Activated CD4-positive, alpha-beta T cell treated with anti-CD3 and anti-CD28 coated beads, Interleukin-2, amount 10 ng/mL, durations not matched to agents 7 days and 5 days (primary cell): ENCODE measurements around the gene GRAMD4. TPM values are rescaled to one million over a fixed set of nuclear protein-coding genes. Genes with fewer than 3 reads are reported as not detected.

Experiments used
- CTCF ChIA-PET: fragments of 350-600 bp; sonication (Branson Sonifier 250); formaldehyde crosslinking; loops from one replicate; lab custom pipeline; 2021; ENCODE audit warnings: antibody characterized with exemption; lab: Charles Lee
- POLR2A ChIA-PET: fragments of 350-600 bp; sonication (Branson Sonifier 250); formaldehyde crosslinking; loops from one replicate; lab custom pipeline; 2021; ENCODE audit warnings: antibody characterized with exemption; lab: Charles Lee
- DNase-seq: peaks from one replicate; pipeline ENCODE4 v3.0.0-alpha.2; 2020
- H3K27ac Mint-ChIP-seq: one replicate; pipeline ENCODE4 v1.8.0; 2021; ENCODE audit warnings: mild to moderate bottlenecking, moderate library complexity, mixed read lengths
- H3K27me3 Mint-ChIP-seq: one replicate; pipeline ENCODE4 v1.8.0; 2021; ENCODE audit warnings: mixed read lengths
- H3K36me3 Mint-ChIP-seq: one replicate; pipeline ENCODE4 v1.8.0; 2021; ENCODE audit warnings: low read depth, mixed read lengths
- H3K4me1 Mint-ChIP-seq: one replicate; pipeline ENCODE4 v1.8.0; 2021; ENCODE audit warnings: mixed read lengths
- H3K4me3 Mint-ChIP-seq: one replicate; pipeline ENCODE4 v1.8.0; 2021; ENCODE audit warnings: mild to moderate bottlenecking, moderate library complexity, mixed read lengths
- H3K9me3 Mint-ChIP-seq: one replicate; pipeline ENCODE4 v1.8.0; 2021; ENCODE audit warnings: mixed read lengths
- total RNA-seq, 2 experiments: library from RNA; stranded (reverse); gene quantifications; one replicate each; pipeline ENCODE4 v1.2.3, GENCODE V29; 2021

The GRAMD4 gene
- total RNA-seq, 2 experiments from 2014 or later: 40.8 to 43.2 TPM

DNA sequence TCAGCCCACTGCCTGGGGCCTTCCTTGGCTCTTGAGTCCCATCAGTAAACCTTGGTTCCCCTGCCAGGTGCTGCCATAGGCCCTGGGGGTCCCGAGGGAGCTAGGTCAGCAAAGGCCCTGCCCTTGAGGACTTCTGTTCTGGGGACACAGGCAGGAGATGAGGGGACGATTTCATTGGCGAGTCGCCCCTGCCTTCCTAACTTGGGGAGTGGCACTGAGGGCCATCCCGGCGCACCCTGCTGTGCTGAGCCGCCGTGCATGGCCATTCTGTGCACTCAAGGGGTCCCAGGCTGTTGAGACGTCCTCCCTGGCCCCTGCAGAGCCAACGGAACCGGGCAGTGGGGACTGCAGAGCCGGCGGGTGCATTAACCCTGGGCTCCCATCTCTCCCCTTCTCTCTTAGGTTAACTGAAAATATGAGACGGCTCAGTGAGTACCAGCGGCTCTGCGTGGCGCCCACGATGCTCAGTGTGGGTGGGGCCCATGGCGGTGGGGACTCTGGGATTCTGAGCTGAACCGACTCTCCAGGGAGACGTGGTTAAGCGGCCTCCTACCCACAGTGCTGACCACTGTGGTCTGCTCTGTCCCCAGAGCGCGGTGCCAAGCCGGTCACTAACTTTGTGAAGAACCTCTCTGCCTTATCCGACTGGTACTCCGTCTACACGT lies 43.4 kb downstream of the GRAMD4 start:
- ChIA-PET CTCF (no interaction called here), POLR2A (no interaction called here)
- no peak overlapping the region for H3K4me3 Mint-ChIP-seq
- peaks cover 15% of the 10 kb centered on the region for H3K4me1 Mint-ChIP-seq
- H3K9me3 Mint-ChIP-seq: no peaks in the 10 kb centered on the region
- no peaks in the 10 kb centered on the region for H3K27me3 Mint-ChIP-seq
- no peak for DNase-seq
- H3K27ac Mint-ChIP-seq: no peak overlapping the region
- no peaks in the 10 kb centered on the region for H3K36me3 Mint-ChIP-seq

DNA sequence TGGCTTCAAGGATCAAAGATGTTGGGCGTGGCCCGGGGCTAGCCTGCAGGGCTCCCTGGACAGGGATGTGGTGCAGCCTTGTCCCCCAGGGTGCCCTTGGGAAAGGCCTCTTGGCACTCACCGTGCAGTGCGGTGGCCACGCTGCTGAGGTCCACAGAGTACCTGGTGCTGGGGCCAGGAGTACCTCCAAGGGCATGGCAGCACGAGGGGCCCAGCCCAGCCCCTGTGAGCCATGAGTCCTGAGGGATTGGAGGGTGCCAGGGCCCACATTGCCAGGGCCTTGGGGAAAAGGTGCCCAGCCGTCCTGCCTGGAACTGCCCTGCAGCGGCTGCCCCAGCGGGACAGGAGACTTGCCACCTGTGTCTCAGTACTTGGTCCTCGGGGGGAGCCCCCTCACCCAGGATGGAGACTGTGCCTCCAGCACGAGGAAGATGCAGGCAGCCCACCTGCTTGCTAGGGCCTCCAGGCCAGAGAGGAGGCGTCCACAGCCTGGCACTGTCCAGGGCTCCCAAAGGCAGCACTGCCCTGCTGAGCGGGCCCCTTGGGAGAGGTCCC lies 44.2 kb downstream of the GRAMD4 start:
- Mint-ChIP-seq H3K9me3 (no peaks in the 10 kb centered on the region), H3K4me3 (no peak overlapping the region), H3K27ac (no peak overlapping the region), H3K4me1 (peaks cover 15% of the 10 kb centered on the region), H3K27me3 (no peaks in the 10 kb centered on the region), H3K36me3 (no peaks in the 10 kb centered on the region)
- ChIA-PET CTCF (no interaction called here), POLR2A (no interaction called here)
- DNase-seq: no peak

DNA sequence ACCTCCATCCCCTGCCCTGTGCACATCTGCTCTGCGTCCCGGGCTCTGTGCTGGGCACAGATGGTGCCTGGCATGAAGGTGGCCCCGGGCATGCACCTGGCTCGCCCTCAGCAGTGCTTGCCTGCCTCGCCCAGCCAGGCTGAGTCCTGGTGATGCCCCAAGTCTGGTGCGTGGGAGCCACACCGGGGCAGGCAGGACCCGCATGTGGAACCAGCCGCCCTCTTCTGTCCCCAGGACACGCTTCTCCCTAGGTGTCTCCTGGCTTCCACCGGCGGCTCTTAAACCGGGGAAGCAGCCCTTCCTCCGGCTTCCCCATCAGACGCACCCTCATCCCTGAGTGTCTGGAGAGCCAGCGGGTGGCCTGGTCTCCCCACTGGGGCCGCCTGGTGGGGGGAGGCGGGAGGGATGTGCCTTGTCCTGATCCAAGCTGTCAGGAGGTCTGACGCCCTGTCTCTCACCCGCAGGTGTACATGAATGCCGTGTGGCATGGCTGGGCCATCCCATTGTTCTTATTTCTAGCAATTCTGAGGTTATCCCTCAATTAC lies 45.0 kb downstream of the GRAMD4 start:
- Mint-ChIP-seq H3K27me3 (no peaks in the 10 kb centered on the region), H3K4me3 (no peak overlapping the region), H3K36me3 (peaks cover 2% of the 10 kb centered on the region), H3K9me3 (no peaks in the 10 kb centered on the region), H3K27ac (no peak overlapping the region), H3K4me1 (peaks cover 10% of the 10 kb centered on the region)
- POLR2A ChIA-PET: no interaction called here
- no peak for DNase-seq
- CTCF ChIA-PET: no interaction called here

DNA sequence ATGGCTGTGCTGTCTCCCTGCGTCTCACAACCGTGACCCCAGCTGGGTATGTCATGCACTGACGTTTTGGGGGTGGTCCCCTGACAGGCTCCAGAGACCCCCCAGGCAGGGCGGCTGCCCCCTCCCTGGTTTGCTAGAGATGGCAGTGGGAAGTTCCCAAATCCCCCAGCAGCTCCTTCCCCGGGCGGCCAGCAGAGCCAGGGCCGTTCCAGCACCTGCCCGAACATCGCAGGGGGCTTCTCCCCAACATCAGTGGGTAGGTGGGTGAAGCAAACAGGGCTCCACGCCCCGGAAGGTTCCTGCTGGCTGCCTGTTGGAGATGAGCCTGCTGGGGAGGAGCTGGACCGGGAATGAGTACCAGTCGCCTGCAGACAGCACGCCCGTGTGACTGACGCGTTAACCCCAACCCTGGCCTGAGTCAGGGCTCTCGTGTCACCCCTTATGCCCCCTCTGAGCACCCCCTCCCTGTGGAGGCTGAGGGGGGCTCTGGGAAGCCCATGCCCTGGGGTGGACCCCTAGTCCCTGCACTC lies 45.6 kb downstream of the GRAMD4 start:
- Mint-ChIP-seq H3K27me3 (no peaks in the 10 kb centered on the region), H3K36me3 (peaks cover 2% of the 10 kb centered on the region), H3K9me3 (no peaks in the 10 kb centered on the region), H3K4me3 (no peak overlapping the region), H3K4me1 (peaks cover 4% of the 10 kb centered on the region), H3K27ac (no peak overlapping the region)
- no peak for DNase-seq
- ChIA-PET POLR2A (no interaction called here), CTCF (no interaction called here)

DNA sequence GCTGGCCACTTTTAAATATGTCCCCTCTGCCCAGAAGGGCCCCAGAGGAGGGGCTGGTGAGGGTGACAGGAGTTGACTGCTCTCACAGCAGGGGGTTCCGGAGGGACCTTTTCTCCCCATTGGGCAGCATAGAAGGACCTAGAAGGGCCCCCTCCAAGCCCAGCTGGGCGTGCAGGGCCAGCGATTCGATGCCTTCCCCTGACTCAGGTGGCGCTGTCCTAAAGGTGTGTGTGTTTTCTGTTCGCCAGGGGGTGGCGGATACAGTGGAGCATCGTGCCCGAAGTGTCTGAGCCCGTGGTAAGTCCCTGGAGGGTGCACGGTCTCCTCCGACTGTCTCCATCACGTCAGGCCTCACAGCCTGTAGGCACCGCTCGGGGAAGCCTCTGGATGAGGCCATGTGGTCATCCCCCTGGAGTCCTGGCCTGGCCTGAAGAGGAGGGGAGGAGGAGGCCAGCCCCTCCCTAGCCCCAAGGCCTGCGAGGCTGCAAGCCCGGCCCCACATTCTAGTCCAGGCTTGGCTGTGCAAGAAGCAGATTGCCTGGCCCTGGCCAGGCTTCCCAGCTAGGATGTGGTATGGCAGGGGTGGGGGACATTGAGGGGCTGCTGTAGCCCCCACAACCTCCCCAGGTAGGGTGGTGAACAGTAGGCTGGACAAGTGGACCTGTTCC lies 46.5 kb downstream of the GRAMD4 start:
- ChIA-PET POLR2A (no interaction called here), CTCF (no interaction called here)
- H3K4me1 Mint-ChIP-seq: no peaks in the 10 kb centered on the region
- DNase-seq: no peak
- peaks cover 2% of the 10 kb centered on the region for H3K36me3 Mint-ChIP-seq
- no peaks in the 10 kb centered on the region for H3K9me3 Mint-ChIP-seq
- no peaks in the 10 kb centered on the region for H3K27me3 Mint-ChIP-seq
- H3K27ac Mint-ChIP-seq: no peak overlapping the region
- no peak overlapping the region for H3K4me3 Mint-ChIP-seq

DNA sequence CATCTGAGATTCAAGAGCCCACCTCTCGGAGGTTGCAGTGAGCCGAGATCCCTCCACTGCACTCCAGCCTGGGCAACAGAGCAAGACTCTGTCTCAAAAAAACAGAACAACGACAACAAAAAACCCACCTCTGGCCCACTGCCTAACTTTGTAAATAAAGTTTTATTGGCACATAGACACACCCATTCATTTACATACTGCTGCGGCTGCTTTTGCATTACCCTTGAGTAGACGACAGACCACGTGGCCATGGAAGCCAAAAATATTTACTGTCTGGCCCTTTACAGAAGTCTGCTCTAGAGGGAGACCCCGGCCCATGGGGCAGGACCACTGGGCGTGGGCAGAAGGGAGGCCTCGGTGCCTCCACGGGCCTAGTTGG lies 47.0 kb downstream of the GRAMD4 start:
- Mint-ChIP-seq H3K9me3 (no peaks in the 10 kb centered on the region), H3K27ac (no peak overlapping the region), H3K27me3 (no peaks in the 10 kb centered on the region), H3K4me1 (peaks cover under 1% of the 10 kb centered on the region), H3K4me3 (no peak overlapping the region), H3K36me3 (peaks cover 2% of the 10 kb centered on the region)
- POLR2A ChIA-PET: no interaction called here
- CTCF ChIA-PET: no interaction called here
- DNase-seq: no peak

DNA sequence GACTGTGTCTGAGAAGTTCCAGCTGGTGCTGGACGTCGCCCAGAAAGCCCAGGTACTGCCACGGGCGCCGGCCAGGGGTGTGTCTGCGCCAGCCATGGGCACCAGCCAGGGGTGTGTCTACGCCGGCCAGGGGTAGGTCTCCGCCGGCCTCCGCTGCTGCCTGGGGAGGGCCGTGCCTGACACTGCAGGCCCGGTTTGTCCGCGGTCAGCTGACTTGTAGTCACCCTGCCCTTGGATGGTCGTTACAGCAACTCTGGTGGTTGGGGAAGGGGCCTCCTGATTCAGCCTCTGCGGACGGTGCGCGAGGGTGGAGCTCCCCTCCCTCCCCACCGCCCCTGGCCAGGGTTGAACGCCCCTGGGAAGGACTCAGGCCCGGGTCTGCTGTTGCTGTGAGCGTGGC lies 47.9 kb downstream of the GRAMD4 start:
- H3K4me1 Mint-ChIP-seq: peaks cover 7% of the 10 kb centered on the region
- DNase-seq: no peak
- H3K9me3 Mint-ChIP-seq: no peaks in the 10 kb centered on the region
- H3K4me3 Mint-ChIP-seq: no peak overlapping the region
- no peaks in the 10 kb centered on the region for H3K27me3 Mint-ChIP-seq
- peaks cover 2% of the 10 kb centered on the region for H3K36me3 Mint-ChIP-seq
- H3K27ac Mint-ChIP-seq: no peak overlapping the region
- ChIA-PET CTCF (no interaction called here), POLR2A (no interaction called here)

DNA sequence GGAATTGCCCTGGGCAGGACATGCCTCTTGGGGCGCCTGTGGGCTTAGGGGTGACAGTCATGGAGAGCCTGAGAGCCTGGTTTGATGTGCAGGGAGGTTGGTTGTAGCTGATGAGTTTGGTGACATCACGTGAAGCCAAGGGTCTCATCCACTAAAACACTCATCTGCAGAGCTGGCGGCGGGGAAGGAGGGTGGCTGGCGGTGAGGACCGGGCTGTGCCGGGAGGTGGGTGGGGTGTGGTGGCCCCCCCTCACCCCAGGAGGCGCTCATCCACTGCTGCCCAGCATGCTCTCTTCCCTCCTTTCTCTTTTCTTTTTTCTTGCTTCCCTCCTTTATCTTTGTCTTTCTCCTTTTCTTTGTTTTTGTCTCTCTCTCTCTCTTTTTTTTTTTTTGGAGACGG lies 49.0 kb downstream of the GRAMD4 start:
- H3K27me3 Mint-ChIP-seq: no peaks in the 10 kb centered on the region
- H3K4me1 Mint-ChIP-seq: peaks cover 18% of the 10 kb centered on the region
- CTCF ChIA-PET: interaction anchor here (0.6 to 1.5 kb wide), 4 partner anchors 9 to 1671 kb away, joined by 3 to 5 read pairs (median 4); no protein-coding TSS in a partner anchor
- H3K4me3 Mint-ChIP-seq: no peak overlapping the region
- no peak overlapping the region for H3K27ac Mint-ChIP-seq
- peaks cover 2% of the 10 kb centered on the region for H3K36me3 Mint-ChIP-seq
- DNase-seq: no peak
- H3K9me3 Mint-ChIP-seq: no peaks in the 10 kb centered on the region
- POLR2A ChIA-PET: no interaction called here

DNA sequence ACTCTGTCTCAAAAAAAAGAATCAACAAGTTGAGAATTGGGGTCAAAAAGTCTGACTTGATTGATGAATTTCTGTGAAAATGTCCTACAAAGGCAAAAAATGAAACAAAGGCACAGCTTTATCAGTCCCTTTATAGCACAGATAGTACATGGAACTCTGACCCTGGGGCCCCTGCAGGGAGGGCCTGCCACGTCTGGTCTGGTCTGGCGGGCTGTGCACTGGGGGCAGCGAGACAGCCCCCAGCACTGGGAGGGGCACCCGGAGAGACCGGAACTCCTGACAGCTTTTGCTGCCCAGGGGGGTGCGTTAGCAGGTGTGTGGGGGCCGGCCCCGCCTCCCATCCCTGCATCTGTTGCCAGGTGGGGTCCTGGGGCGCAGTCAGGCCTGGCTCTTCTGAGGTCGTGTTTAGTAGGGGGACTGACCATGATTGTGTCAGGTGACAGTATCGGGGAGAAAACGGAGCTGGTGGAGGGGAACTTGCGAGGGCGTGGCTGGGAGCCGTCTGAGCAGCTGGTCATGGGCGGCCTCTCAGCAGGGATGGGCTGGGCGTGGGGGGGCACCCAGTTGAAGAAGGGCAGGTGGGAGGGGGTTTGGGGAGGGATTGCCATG lies 51.7 kb downstream of the GRAMD4 start:
- Mint-ChIP-seq H3K27me3 (no peaks in the 10 kb centered on the region), H3K4me3 (no peak overlapping the region), H3K4me1 (peaks cover 27% of the 10 kb centered on the region), H3K9me3 (no peaks in the 10 kb centered on the region), H3K36me3 (peaks cover 3% of the 10 kb centered on the region), H3K27ac (no peak overlapping the region)
- POLR2A ChIA-PET: interaction anchor here (0.6 kb wide), 1 partner anchor 30 kb away, joined by 6 read pairs; no protein-coding TSS in a partner anchor
- no peak for DNase-seq
- CTCF ChIA-PET: interaction anchor here (0.6 to 2.3 kb wide), 2 partner anchors 74 to 109 kb away, joined by 3 to 12 read pairs; no protein-coding TSS in a partner anchor

DNA sequence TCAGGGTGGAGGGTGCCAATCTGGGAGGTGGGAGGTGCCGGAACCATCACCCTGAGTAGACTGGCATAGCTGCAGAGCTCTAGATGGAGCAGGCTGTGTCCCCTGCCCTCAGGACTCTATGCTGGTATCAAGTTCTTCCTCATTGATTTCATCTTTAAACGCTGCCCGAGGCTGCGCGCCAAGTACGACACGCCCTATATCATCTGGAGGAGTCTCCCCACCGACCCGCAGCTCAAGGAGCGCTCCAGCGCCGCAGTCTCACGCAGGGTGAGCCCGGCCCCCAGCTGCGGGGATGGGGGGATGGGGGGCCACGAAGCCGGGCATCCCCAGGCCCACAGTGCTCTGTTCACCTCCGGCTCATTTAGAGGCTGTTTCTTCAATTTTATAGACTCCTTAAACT lies 52.5 kb downstream of the GRAMD4 start:
- ChIA-PET CTCF (interaction anchor here (2.3 kb wide), 1 partner anchor 109 kb away, joined by 12 read pairs; no protein-coding TSS in a partner anchor), POLR2A (no interaction called here)
- peaks cover 27% of the 10 kb centered on the region for H3K4me1 Mint-ChIP-seq
- peak overlapping the region; percentile 57 for H3K27ac Mint-ChIP-seq
- no peaks in the 10 kb centered on the region for H3K27me3 Mint-ChIP-seq
- no peaks in the 10 kb centered on the region for H3K9me3 Mint-ChIP-seq
- no peak for DNase-seq
- no peak overlapping the region for H3K4me3 Mint-ChIP-seq
- peaks cover 3% of the 10 kb centered on the region for H3K36me3 Mint-ChIP-seq

DNA sequence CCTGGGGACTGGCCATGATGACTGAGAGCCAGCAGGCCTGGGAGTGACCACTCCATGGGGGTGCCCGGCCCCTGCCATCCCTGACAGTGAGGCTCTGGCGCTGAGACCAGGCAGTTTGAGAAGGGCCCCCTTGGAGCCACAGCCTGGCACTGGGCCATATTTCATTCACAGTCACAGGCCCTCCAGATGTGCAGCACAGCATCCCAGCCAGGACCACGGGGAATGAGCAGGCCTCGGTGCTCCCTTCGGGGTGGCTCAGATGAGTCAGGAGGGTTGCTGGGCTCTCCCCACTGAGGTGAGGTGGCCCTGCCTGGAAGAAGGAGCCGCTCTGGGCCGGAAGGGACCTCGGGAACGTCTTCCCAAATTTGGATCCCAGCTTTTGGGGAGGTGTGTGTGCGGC lies 53.0 kb downstream of the GRAMD4 start:
- H3K9me3 Mint-ChIP-seq: no peaks in the 10 kb centered on the region
- peaks cover 27% of the 10 kb centered on the region for H3K4me1 Mint-ChIP-seq
- H3K27ac Mint-ChIP-seq: peak overlapping the region; percentile 96
- peak overlapping the region; percentile 80 for H3K4me3 Mint-ChIP-seq
- CTCF ChIA-PET: interaction anchor here (1.2 to 2.3 kb wide), 2 partner anchors 110 to 115 kb away, joined by 3 to 12 read pairs; no protein-coding TSS in a partner anchor
- POLR2A ChIA-PET: no interaction called here
- DNase-seq: no peak
- H3K27me3 Mint-ChIP-seq: no peaks in the 10 kb centered on the region
- H3K36me3 Mint-ChIP-seq: peaks cover 3% of the 10 kb centered on the region

DNA sequence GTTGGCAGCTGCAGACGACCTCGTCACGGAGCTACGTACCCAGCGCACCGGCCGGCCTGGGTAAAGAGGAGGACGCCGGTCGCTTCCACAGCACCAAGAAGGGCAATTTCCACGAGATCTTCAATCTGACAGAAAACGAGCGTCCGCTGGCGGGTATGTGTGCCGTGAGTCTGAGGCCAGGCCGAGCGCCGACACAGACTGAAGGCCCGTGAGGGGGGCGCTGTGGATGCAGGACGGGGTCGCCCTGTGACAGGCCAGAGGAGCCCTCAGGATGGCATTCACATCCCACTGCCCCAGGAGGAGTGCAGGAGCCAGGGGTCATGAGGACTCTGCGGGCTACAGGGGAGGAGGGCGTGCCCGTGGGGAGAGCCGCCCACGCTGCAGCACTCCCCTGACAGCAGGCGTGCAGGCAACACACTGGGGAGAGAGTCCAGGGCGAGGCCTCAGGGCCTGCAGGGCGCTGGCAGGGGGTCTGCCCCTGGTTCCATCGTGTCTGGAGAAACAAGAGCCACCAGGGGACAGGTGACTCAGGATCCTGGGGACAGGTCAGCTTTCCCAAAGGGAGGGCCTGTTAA lies 53.6 kb downstream of the GRAMD4 start:
- no peak for DNase-seq
- CTCF ChIA-PET: interaction anchor here (1.1 to 1.2 kb wide), 2 partner anchors 110 to 115 kb away, joined by 3 to 6 read pairs; no protein-coding TSS in a partner anchor

More for the DNA sequence above, 53.6 kb downstream of the GRAMD4 start:
- Mint-ChIP-seq H3K9me3 (no peaks in the 10 kb centered on the region), H3K27me3 (no peaks in the 10 kb centered on the region), H3K27ac (peak overlapping the region; percentile 96), H3K4me3 (peak overlapping the region; percentile 80), H3K4me1 (peaks cover 27% of the 10 kb centered on the region), H3K36me3 (peaks cover 3% of the 10 kb centered on the region)
- POLR2A ChIA-PET: no interaction called here
